ENCODE measurements around the gene FLT4. TPM values are rescaled to one million over a fixed set of nuclear protein-coding genes. Genes with fewer than 3 reads are reported as not detected.
"Not testable (repeated sequence)": the region's sequence is repeated elsewhere in the genome, so short reads cannot be mapped to it uniquely, and the experiment has no call there.

The FLT4 gene
- polyA plus RNA-seq, 1 donor (not counting 4 experiments of a cell fraction or from before 2014, with no cell fraction given) = not detected

DNA sequence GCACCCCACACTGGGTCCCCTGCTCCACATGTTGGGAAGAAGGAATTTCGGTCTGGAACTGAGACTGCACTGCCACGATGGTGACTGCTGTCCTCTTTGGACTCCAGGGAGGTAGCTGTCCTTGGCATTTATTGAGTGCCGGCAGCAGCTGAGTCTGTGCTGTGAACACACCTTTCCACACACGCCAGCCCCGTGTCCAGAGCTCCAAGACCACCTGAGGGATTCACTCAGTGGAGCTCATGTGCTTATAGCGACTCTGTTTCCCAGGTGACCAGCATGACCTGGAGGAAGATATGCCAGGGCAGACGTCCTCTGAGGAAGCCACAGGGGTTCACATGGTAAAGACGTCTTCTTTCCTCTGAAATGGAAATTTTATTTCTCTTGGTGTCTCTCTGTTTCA lies 33.2 kb upstream of the FLT4 start:
- no peak overlapping the region for H3K9ac ChIP-seq (ENCODE audit: control insufficient read depth, extremely low read depth, insufficient read depth, low read length)
- FAIRE-seq (no peak), DNase-seq (ENCODE audit: low read depth, low spot score) (no peak)
- no peaks in the 10 kb centered on the region for H3K4me1 ChIP-seq (ENCODE audit: control insufficient read depth, extremely low read depth, insufficient read depth, low read length)
- TF ChIP-seq, protein P1, sequence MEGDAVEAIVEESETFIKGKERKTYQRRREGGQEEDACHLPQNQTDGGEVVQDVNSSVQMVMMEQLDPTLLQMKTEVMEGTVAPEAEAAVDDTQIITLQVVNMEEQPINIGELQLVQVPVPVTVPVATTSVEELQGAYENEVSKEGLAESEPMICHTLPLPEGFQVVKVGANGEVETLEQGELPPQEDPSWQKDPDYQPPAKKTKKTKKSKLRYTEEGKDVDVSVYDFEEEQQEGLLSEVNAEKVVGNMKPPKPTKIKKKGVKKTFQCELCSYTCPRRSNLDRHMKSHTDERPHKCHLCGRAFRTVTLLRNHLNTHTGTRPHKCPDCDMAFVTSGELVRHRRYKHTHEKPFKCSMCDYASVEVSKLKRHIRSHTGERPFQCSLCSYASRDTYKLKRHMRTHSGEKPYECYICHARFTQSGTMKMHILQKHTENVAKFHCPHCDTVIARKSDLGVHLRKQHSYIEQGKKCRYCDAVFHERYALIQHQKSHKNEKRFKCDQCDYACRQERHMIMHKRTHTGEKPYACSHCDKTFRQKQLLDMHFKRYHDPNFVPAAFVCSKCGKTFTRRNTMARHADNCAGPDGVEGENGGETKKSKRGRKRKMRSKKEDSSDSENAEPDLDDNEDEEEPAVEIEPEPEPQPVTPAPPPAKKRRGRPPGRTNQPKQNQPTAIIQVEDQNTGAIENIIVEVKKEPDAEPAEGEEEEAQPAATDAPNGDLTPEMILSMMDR (optimal IDR thresholded peaks at IDR 0.05 in 1 of 3, IDR thresholded peaks at IDR 0.05 in 1 of 3, conservative IDR thresholded peaks at IDR 0.05 in 1 of 3; ENCODE audit: extremely low read depth in 1 of 3, insufficient read depth in 2 of 3, low read length in 3 of 3) = no peak
- TF ChIP-seq EZH2 (IDR thresholded peaks at IDR 0.05; ENCODE audit: low read length) = no peak
- no peaks in the 10 kb centered on the region for H3K36me3 ChIP-seq (ENCODE audit: control insufficient read depth in 2 of 2, extremely low read depth in 1 of 2, insufficient read depth in 2 of 2, low read length in 2 of 2)
- H3K79me2 ChIP-seq (ENCODE audit: control insufficient read depth, insufficient read depth, low read length) = no peaks in the 10 kb centered on the region
- H3K4me3 ChIP-seq (ENCODE audit: control insufficient read depth in 2 of 3, extremely low read depth in 1 of 3, insufficient read depth in 2 of 3, low read depth in 1 of 3, low read length in 3 of 3) = no peak overlapping the region
- no peak overlapping the region for H2AFZ ChIP-seq (ENCODE audit: control insufficient read depth, low read length)
- H4K20me1 ChIP-seq (ENCODE audit: control insufficient read depth, extremely low read depth, insufficient read depth, low read length) = no peaks in the 10 kb centered on the region
- peaks cover 9% of the 10 kb centered on the region for H3K27me3 ChIP-seq (ENCODE audit: control insufficient read depth, extremely low read depth, insufficient read depth, low read length)
- H3K9me3 ChIP-seq (ENCODE audit: control insufficient read depth, low read depth, low read length) = no peaks in the 10 kb centered on the region
- no peaks in the 10 kb centered on the region for H3K9me1 ChIP-seq (ENCODE audit: control insufficient read depth, extremely low read depth, insufficient read depth, low read length)
- H3K27ac ChIP-seq (ENCODE audit: control insufficient read depth, insufficient read depth, low read length) = no peak overlapping the region
- dilution Hi-C loops (cut with MboI; ENCODE audit: extremely low pct_ligation_motif_present, low sequenced_read_pairs) = no loop called here
- H3K4me2 ChIP-seq (ENCODE audit: control insufficient read depth, extremely low read depth, insufficient read depth, low read depth, low read length) = no peak overlapping the region

DNA sequence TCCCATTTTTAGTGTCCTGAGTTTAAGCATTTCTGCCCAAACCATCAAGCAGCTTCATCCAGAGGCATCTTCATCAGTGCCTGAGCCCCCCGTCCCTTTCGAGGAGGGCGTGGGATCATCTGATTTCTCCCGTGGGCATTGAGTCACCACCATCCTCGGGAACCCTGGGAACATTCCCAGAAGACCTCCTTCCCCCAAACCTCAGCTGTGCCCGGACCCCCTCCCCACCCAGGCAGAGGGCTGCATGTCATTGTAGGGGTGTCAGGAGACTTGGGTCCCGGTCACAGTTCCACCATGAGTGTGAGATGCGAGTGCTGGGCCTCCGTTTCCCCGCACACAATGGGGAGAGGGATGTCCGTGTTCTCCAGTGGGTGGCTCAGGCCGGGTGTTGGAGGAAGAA lies 32.6 kb upstream of the FLT4 start:
- H3K9me3 ChIP-seq (ENCODE audit: control insufficient read depth, low read depth, low read length); dilution Hi-C loops (cut with MboI; ENCODE audit: extremely low pct_ligation_motif_present, low sequenced_read_pairs); H3K27ac ChIP-seq (ENCODE audit: control insufficient read depth, insufficient read depth, low read length): not testable (repeated sequence)

DNA sequence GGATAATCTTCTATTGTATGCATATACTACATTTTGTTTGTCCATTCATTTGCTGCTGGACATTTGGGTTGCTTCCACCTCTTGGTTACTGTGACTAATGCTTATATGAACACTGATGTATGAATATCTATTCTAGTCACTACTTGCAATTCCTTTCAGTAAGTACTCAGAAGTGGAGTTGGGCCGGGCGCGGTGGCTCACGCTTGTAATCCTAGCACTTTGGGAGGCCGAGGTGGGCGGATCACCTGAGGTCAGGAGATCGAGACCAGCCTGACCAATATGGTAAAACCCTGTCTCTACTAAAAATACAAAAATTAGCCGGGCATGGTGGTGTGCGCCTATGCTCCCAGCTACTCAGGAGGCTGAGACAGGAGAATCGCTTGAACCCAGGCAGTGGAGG lies 28.9 kb upstream of the FLT4 start:
- H3K36me3 ChIP-seq (ENCODE audit: control insufficient read depth in 2 of 2, extremely low read depth in 1 of 2, insufficient read depth in 2 of 2, low read length in 2 of 2); H2AFZ ChIP-seq (ENCODE audit: control insufficient read depth, low read length); H3K79me2 ChIP-seq (ENCODE audit: control insufficient read depth, insufficient read depth, low read length); H3K27ac ChIP-seq (ENCODE audit: control insufficient read depth, insufficient read depth, low read length); H3K4me2 ChIP-seq (ENCODE audit: control insufficient read depth, extremely low read depth, insufficient read depth, low read depth, low read length); H3K9me1 ChIP-seq (ENCODE audit: control insufficient read depth, extremely low read depth, insufficient read depth, low read length); H3K4me3 ChIP-seq (ENCODE audit: control insufficient read depth in 2 of 3, extremely low read depth in 1 of 3, insufficient read depth in 2 of 3, low read depth in 1 of 3, low read length in 3 of 3); H4K20me1 ChIP-seq (ENCODE audit: control insufficient read depth, extremely low read depth, insufficient read depth, low read length); H3K9me3 ChIP-seq (ENCODE audit: control insufficient read depth, low read depth, low read length); H3K4me1 ChIP-seq (ENCODE audit: control insufficient read depth, extremely low read depth, insufficient read depth, low read length); H3K9ac ChIP-seq (ENCODE audit: control insufficient read depth, extremely low read depth, insufficient read depth, low read length); FAIRE-seq; dilution Hi-C loops (cut with MboI; ENCODE audit: extremely low pct_ligation_motif_present, low sequenced_read_pairs); DNase-seq (ENCODE audit: low read depth, low spot score): not testable (repeated sequence)
- peaks cover 10% of the 10 kb centered on the region for H3K27me3 ChIP-seq (ENCODE audit: control insufficient read depth, extremely low read depth, insufficient read depth, low read length)

More for the DNA sequence above, 32.6 kb upstream of the FLT4 start:
- not testable (repeated sequence) for H3K9me1 ChIP-seq (ENCODE audit: control insufficient read depth, extremely low read depth, insufficient read depth, low read length); H3K4me1 ChIP-seq (ENCODE audit: control insufficient read depth, extremely low read depth, insufficient read depth, low read length); FAIRE-seq; H3K79me2 ChIP-seq (ENCODE audit: control insufficient read depth, insufficient read depth, low read length); H3K4me3 ChIP-seq (ENCODE audit: control insufficient read depth in 2 of 3, extremely low read depth in 1 of 3, insufficient read depth in 2 of 3, low read depth in 1 of 3, low read length in 3 of 3); H3K9ac ChIP-seq (ENCODE audit: control insufficient read depth, extremely low read depth, insufficient read depth, low read length); H3K36me3 ChIP-seq (ENCODE audit: control insufficient read depth in 2 of 2, extremely low read depth in 1 of 2, insufficient read depth in 2 of 2, low read length in 2 of 2); H3K4me2 ChIP-seq (ENCODE audit: control insufficient read depth, extremely low read depth, insufficient read depth, low read depth, low read length); DNase-seq (ENCODE audit: low read depth, low spot score); H4K20me1 ChIP-seq (ENCODE audit: control insufficient read depth, extremely low read depth, insufficient read depth, low read length); H3K27me3 ChIP-seq (ENCODE audit: control insufficient read depth, extremely low read depth, insufficient read depth, low read length); H2AFZ ChIP-seq (ENCODE audit: control insufficient read depth, low read length)
